ENCODE measurements around the gene IGFBP1.

Gene IGFBP1

DNA sequence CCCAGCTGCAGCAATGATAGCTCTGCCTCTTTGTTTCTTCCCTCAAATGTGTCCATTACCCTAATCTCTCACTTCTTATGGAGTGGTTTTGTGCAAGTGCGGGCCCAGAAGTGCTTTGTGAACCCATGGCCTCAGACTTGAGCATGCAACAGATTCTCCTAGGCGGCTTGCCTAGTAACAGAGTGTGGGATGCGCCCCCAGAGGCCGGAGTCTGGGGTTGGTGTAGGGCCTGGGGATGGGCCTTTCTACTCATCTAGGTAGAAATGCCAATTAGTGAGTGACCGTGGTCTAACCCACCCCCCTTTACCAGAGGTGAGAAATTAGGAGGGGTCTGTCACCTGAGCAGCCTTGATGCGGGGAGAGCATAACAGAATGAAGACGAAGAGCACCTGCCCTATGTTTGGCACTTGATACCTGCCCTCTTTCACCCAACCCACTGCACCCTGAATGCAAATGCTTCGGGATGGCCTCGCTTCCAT lies 7.0 kb upstream of the IGFBP1 start:
- DNase-seq, result no peak

DNA sequence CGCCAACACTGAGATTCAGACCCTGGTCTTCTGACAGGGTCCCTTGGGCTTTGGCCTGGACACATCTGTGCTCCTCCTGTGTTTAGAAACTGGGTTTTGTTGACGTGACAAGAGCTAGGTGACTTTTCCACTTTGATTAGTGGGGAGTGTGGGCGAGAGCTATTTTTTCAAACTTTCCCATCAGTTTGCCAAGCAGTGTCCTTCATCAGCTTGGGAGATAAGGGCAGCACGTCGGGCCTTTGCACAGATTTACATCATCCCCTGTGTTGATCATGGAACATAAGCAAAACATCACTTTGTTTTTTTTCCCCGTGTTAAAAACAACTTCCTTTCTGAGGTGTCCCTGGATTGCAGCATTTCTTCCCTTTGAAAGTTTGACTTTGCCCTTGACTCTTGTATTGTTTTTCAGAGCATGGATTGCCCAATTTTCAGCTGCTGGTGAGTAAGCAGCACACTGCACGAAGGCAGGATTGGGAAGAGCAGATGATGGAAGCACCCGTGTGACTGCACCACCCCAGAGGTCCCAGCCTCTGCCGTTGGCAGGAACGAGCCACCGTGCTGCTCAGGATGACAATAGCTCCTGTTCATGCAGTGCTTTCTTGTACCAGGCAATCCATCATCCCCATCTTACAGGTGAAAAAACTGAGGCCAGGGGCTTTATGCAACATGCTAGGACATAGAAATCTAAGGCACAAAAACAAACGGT lies 6.4 kb upstream of the IGFBP1 start:
- no peak for DNase-seq

DNA sequence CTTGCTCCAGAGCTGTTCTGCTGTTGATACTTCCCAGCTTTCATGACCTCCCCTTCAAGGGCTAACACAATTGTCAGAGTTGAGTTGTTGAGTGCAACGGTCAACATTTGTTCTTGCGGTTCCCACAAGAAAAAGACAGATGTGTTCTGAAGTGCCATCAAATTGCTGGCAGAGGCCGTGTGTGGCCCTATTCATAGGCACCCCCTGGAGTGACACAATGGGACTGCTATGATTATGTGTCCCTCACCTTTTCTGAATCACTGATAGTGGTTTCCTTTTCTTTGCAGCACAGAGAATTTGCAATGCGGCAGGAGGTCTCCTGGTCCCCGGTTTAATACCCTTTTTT lies 5.8 kb upstream of the IGFBP1 start:
- no peak for DNase-seq

DNA sequence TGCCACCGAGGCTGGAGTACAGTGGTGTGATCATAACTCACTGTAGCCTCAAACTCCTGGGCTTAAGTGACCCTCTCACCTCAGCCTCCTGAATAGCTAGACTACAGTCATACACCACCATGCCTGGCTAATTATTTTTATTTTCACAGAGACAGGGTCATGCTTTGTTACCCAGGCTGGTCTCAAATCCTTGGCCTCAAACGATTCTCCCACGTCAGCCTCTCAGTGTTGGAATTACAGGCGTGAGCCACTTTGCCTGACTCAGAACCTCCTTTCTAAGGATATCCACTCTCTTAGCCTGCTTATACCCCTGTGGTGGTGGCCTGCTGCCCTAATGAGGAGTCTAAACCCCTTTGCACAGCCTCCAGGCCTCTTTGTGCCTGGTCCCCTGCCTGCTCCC lies 4.2 kb upstream of the IGFBP1 start:
- no peak for DNase-seq

DNA sequence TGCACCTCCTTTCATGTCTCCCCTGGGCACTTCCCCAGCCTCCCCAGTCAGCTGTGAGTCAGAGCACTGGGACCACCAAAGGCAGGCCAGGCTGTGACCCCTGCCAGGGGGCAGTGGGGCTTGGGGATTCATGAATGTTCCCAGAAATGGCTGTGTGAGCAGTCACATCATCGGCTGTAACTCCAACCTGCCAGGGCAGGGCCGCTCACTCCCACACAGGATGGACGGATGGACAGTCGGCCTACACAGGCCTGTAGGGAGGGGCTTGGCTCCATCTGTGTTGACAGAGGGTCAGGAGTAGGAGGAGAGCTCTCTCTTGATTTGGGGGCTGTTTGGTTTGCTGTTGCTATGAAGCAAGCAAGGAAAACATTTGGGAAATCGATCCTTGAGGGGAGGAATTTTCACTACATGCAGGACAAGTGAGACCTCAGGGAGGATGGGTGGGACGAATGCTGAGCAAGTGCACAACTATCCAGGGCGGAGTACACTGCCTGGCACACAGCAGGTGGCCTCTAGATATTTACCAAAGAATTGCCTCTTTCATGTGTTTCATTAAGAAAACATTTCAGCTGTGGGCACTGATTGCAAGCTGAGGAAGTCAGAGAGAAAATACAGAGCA lies 2.9 kb upstream of the IGFBP1 start:
- DNase-seq, result no peak

DNA sequence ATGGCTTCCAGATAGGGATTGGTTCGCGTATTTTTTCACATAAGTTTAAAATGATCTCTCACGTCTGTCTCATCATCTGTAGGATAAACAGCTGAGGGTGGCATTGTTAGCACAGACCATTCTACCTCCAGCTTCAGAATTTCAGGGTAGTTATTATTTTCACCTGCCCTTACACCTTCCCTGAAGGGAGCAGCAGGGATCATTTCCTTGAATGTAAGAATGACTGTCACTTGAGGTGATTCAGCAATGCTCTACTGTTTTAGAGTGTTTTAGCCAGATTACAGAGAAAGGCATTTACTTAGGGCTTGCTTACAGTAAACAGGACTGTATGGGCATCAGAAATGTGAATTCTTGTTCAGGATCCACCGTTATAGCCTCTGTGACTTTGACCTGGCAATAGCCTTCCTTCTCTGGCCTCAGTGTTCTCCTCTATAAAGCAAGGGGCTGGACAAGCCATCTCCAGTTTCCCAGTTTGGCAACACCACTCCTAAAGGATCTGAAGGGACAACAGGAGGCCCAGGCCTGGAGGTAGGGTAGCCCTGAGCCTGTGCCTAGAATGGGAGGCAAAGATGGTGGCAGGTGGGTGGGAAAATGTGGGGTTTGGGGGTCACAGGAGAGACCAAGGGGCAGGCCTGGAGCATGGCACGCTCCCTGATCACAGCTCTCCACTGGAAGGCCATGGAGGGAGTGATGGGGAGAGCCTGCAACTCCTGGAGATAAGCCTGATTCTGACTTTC lies 1.2 kb upstream of the IGFBP1 start:
- no peak for DNase-seq

DNA sequence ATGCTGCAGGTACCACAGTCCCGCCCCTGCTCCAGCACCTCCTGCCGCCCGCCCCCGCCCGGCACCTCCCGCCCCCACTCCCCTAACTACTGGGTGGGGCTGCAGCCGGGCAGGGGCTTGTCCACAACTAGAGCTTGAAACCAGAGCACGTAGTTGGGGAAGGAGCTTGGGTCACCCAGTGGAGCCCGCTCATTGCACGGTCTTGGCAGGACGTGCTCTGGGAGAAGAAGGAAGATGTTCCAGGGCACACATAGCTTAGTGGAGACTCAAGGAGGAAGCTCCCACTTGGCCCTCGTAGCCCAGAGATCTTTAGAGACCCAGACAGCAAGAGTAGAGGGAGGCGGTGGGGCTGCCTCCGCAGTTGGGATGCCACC lies 692 bp downstream of the IGFBP1 start:
- DNase-seq, result no peak

DNA sequence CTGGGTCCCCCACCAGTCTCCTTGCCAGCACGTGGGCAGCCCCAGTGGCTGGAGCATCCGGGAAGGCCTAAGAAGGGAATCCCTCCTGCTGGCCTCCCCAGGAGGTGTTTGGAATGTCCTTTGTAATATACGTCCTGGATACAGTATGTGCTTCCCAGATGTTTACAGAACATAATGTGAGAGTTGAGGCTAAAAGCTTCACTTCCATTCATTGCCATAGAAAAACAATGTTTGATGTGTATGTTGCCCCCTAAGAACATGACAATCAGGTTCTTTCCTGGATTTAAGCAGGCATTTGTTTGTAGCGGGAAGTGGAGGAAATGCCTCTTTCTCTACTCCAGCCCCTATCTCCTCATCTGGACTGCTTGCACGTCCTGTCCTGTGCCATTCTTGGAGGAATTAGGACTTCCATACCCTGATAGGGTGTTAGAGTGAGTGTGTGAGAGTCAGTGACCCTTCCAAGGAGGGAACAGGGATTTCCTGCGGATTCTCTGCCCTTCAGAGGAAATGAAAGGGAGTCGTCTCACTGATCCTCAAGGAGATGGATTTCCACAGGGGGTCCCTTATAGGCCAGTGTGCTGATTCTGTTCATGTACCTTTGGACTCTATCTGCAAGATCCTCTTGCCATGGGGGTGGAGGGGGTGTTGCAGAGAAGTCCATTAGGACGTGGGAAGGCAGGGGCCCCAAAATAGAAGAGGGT lies 1.2 kb downstream of the IGFBP1 start:
- no peak for DNase-seq

DNA sequence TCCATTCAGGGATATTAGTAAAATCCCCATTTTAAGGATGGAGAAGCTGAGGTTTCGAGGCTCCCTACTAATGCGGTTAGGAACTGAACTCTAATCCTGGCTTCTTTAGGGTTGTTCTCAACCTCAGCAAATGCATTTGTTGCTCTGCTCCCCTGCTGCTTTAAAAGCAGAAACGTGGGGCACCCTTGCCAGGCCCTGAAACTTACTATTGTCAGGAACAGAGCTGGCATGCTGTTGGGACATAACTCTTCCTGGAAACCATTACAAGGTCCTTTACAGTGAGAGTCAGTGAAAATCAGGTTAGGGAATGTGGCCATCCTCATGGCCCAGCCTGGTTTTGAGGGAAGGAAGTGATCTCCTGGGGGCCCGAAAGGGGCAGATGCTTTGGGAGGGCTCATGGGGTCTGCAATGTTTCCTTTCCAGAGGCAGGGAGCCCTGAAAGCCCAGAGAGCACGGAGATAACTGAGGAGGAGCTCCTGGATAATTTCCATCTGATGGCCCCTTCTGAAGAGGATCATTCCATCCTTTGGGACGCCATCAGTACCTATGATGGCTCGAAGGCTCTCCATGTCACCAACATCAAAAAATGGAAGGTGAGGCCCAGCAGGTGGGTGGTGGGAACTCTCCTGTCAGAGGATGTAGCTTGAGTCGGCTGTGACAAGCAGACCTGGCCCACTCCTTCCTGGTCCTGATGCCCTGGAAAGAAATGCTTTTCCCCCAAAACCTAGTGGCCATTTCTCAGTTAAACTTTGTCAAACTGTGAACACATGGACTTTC lies 2.0 kb downstream of the IGFBP1 start:
- DNase-seq, result no peak

DNA sequence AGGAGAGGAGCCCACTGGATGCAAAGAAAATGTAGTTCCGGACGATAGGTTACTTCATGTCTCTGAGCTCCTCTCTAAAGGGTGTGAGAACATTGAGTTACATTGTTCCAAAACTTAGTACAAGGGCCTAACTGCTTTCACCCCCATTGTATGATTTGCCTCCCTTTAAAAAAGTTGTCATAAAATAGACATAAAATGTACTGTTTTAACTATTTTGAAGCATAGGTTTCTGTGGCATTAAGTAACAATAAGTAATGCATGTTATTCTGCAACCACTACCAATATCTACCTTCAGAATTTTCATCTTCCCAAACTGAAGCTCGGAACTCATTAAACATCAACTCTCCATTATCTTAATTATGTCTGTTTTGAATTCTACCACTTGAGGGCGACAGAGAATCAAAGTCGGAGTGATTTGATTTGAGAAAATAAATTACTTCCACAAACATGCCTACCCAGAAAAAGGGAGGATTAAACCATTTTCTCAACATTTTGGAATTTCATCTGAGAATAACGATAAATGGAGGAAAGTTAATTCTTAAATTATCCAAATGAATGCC lies 2.7 kb downstream of the IGFBP1 start:
- DNase-seq, result peak in 1 of 2 donors; percentile 33

DNA sequence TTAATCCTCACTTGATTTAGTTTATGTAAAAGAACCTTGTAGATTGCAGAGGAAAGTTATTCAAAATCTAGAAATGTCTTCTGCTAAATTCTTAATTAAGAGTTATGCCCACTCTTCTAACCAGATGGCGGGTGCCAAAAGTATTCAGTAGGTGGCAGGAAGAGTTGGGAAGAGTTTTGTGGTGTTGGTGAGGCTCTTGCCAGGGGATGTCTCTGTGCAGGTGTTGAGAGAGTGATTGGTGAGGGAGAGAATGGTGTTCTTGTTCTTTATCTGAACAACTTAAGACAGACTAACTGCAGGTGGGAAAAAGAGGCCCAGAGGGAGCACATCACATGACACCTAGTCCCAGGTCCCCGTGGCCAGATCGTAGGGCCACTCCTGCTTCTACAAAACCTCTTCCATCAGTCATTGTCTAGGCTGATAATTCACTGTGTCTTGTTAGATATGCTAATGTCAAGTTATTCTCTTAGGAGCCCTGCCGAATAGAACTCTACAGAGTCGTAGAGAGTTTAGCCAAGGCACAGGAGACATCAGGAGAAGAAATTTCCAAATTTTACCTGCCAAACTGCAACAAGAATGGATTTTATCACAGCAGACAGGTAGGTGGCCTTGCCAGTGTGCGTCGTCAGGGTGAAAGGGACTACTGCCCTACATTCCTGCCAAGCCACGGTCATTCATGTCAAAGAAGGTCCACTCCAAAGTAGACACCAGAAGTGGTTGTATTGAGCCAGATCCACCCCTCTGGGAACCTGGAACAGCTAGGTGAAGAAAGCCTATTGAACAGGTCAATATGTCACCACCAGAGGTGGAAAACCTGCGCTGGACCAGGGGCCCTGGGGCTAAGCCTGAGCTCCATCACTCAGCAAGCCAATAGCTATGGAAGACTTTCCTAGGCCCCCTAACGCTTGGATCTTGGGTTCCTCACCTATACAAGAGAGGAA lies 3.4 kb downstream of the IGFBP1 start:
- no peak for DNase-seq

DNA sequence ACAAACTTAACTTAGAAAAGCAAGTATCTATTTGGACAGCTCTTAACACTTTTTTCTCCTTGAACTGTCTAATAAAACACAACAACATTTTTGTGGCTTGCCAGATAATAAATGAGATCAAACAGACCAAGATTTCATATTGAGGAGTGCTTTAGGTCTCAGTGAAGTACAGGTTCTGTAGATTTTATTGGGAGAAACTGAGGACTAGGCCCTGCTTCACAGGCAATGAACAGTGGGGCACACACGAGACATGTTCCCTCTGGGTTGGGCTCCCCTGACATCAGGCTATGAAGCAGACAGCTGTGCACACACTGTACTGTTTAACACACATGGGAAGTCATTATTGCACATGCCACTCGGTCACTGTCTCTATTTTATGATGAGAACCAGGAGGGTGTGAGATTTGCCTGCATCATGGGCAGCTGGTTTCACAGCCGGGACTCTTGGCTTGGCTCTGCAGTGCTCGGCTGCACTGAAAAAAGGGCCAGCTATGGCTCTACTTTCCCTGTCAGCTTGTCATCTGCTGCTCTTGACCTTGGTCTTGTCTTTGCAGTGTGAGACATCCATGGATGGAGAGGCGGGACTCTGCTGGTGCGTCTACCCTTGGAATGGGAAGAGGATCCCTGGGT lies 4.2 kb downstream of the IGFBP1 start:
- DNase-seq, result no peak

DNA sequence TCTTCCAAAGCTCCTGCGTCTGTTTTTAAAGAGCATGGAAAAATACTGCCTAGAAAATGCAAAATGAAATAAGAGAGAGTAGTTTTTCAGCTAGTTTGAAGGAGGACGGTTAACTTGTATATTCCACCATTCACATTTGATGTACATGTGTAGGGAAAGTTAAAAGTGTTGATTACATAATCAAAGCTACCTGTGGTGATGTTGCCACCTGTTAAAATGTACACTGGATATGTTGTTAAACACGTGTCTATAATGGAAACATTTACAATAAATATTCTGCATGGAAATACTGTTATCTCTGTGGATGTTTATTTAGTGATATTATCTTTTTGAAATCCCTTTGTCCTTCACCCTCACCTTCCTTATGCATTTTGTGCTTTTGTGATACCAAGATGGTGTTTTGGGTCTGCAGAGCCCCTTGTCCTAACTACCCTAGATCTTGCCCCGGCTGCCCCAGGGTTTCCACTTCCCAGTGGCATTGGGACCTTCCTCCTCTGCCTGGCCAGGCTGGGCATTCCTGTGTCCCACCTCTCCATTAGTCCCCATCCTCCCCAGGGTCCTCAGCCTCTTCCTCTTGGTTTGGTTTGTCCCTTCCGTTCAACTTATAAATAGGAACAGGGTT lies 5.2 kb downstream of the IGFBP1 start:
- no peak for DNase-seq

DNA sequence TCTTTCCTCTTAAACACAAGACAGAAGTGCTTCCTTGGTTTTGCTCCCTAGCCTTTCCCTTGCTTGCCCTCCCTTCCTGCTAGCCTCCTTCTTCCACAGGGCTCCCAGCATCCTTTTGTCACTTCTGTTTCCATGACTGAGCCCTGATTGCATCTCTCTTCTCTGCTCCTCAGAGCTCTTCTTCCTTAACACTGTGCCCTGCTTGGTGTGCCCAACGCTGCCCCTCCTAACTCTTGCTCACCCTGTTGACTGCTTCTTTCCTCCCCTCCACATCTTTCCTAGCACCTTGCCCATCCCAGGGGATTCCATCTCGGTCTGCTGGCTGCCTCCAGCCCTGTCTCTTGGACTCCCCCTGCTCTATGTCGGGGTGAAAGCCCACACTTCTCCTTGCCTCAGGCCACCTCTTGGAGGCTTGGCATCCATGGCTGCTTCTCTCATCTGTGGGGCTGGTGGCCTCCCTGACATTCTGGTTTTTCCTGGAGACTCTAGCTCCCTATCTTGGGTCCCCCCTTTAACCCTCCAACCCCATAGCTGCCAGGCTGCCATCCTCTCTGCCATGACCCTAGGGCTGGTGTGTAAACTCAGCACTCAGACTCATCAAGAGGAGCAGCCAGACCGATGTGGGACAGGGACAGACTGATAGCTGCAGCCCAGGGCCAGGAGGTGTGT lies 5.8 kb downstream of the IGFBP1 start:
- no peak for DNase-seq

DNA sequence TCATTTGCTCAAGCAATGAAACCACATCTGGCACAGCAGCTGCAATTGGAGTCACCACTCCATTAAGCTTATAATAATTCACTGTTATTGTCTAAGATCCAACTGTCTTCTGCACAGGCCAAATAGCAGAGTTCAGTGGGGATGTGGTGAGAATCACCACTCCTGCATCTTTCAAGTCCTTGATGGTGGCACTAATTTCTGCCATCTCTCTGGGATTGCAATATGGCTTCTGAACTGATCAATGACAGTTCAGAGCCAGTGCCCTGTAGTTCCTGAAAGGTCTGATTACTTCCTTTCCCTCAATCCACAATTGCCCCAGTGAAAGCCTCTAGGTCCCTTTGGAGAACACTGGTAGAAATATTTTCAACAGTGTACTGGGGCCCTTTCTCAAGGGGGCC lies 6.4 kb downstream of the IGFBP1 start:
- DNase-seq, result no peak

DNA sequence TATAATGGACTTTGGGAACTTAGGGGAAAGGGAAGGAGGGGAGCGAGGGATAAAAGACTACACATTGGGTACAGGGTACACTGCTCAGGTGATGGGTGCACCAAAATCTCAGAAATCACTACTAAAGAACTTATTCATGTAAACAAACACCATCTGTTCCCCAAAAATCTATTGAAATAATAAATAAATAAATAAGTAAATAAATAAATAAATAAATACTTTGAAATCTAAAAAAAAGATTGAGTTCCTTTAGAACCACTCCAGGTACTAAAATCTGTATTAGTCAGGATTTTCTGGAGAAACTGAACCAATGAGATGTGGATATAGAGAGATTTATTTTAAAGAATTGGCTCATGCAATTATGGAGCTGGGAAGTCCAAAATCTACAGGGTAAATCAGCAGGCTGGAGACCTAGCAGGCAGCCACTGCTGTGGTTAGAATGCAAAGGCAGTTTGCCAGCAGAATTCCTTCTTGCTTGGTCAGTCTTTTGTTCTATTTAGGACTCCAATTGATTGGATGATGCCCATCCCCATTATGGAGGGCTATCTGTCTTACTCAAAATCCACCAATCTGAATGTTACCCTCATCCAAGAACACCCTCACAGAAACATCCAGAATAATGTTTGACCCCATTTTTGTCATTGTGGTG lies 8.9 kb downstream of the IGFBP1 start:
- DNase-seq, result no peak

DNA sequence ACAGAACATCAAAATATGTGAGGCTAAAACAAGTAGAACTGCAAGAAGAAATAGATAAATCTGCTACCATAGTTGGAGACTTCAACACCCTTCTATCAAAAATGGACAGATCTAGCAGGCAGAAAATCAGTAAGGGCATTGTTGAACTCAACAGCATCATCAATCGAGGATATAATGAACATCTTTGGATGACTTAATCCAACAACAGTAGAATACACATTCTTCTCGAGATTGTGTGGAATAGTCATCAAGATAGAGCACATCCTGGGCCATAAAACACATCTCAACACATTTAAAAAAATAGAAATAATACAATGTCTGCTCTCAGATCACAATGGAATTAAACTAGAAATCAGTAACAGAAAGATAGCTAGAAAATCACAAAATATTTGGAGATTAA lies 9.9 kb downstream of the IGFBP1 start:
- DNase-seq, result no peak

DNA sequence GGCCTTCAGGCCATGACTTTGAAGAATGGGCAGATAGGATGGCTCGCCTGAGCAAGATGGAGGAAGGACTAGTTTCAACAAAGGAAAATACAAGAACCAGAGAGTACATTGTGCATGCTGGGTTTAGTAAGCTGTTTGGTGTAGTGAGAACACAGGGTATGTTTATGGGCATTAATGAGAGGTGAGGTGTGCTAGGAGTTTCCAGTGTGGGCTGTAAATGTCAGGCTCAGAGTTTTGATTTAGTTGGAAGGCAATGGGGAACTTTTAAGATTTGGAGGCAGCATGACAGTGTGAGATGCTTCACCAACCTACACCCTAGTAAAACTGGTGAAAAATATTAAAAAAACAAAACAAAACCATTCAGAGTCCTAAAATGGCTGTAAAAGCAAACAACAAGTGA lies 13.3 kb downstream of the IGFBP1 start:
- DNase-seq, result no peak

DNA sequence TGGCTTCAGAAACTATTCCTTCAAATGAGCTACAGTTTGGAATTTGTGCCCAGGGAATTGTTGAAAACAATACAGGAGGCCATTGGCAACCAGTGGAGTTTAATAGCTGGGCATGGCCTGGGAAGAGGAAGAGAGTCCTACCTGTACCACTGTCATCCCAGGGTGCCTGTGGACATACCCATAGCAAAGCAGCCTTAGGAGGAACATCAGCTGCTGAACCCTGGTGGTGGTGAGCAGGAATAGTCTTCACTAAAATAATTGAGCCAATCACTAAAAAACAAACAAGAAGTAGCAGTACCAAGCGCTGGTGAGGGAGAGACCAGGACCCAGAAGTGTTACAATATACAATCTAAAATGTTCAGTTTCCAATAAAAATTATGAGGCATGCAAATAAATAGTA lies 14.5 kb downstream of the IGFBP1 start:
- DNase-seq, result no peak
